Measurements from ENCODE around the gene RPS15. TPM values are rescaled to one million over a fixed set of nuclear protein-coding genes. Genes with fewer than 3 reads are reported as not detected.

RPS15 gene
- total and polyA plus RNA-seq, 2 of the 13 experiments (the other 11 are each of a cell fraction or from before 2014, with no cell fraction given): 695 to 1,411 TPM

DNA sequence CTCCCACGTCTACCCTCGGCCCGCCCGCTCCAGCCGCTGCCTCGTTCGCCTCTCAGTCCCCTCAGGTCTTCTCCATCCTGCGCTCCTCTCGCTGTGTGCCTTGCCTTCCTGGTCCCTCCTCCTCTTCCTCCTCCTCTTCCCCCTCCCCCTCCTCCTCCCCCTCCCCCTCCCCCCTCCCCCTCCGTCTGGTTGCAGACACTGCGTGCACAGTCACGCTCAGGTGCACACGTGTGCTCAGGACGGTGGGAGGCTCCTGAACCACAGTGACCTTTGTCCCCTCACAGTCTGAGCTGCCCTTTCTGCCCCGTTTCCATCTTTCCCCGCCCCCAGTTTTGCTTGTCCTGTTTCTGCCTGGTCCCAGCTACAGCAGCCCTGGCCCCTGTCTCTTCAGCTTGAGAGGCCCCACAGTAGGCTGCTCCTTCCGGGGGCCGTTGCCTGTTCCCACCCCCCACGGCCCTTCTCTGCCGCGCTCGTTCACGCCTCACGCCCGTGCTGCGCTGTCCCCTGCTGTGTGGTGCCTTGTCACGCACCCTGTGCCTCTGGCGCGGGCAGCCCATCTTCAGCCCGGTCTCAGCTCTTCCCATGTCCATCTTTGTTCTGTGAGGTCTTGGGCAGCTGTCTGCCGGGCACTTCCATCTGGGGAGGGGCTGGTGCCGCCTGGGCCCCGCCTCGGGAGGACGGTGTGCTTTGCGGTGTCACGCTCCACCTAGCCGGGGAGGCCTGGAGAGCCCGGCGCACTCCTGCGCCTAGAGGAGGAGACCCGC lies 13.8 kb upstream of the RPS15 start (continued):
- no peak for TF ChIP-seq ZNF367 (CRISPR knock-in tag; IDR thresholded peaks at IDR 0.05; ENCODE audit: borderline replicate concordance)
- no peak for TF ChIP-seq ZSCAN20 (CRISPR knock-in tag; IDR thresholded peaks at IDR 0.05; ENCODE audit: borderline replicate concordance)
- TF ChIP-seq ZNF562 (CRISPR knock-in tag; IDR thresholded peaks at IDR 0.05; ENCODE audit: borderline replicate concordance): no peak
- no peak for TF ChIP-seq ZMAT3 (CRISPR knock-in tag; conservative IDR thresholded peaks at IDR 0.05)
- peak; percentile 89 for TF ChIP-seq GABPB1 (CRISPR knock-in tag; IDR thresholded peaks at IDR 0.05)
- TF ChIP-seq ETV5 (CRISPR knock-in tag; IDR thresholded peaks at IDR 0.05; ENCODE audit: borderline replicate concordance): peak; percentile 92
- TF ChIP-seq RAD51 (IDR thresholded peaks at IDR 0.05; ENCODE audit: borderline replicate concordance): no peak
- TF ChIP-seq, protein P1, sequence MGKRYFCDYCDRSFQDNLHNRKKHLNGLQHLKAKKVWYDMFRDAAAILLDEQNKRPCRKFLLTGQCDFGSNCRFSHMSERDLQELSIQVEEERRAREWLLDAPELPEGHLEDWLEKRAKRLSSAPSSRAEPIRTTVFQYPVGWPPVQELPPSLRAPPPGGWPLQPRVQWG (CRISPR knock-in tag; IDR thresholded peaks at IDR 0.05; ENCODE audit: borderline replicate concordance, low read depth): no peak
- TF ChIP-seq, protein P2, sequence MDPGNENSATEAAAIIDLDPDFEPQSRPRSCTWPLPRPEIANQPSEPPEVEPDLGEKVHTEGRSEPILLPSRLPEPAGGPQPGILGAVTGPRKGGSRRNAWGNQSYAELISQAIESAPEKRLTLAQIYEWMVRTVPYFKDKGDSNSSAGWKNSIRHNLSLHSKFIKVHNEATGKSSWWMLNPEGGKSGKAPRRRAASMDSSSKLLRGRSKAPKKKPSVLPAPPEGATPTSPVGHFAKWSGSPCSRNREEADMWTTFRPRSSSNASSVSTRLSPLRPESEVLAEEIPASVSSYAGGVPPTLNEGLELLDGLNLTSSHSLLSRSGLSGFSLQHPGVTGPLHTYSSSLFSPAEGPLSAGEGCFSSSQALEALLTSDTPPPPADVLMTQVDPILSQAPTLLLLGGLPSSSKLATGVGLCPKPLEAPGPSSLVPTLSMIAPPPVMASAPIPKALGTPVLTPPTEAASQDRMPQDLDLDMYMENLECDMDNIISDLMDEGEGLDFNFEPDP (CRISPR knock-in tag; conservative IDR thresholded peaks at IDR 0.05): no peak
- 0 out of 2 replicates have a peak, but pooled peaks have one; percentile 23 for TF ChIP-seq DNMT1 (CRISPR knock-in tag; IDR thresholded peaks at IDR 0.05)
- TF ChIP-seq POLR2G (IDR thresholded peaks at IDR 0.05; ENCODE audit: low read depth, low read length): peak; percentile 47; the same call in 1 of the 2 replicates
- TF ChIP-seq, protein P3, sequence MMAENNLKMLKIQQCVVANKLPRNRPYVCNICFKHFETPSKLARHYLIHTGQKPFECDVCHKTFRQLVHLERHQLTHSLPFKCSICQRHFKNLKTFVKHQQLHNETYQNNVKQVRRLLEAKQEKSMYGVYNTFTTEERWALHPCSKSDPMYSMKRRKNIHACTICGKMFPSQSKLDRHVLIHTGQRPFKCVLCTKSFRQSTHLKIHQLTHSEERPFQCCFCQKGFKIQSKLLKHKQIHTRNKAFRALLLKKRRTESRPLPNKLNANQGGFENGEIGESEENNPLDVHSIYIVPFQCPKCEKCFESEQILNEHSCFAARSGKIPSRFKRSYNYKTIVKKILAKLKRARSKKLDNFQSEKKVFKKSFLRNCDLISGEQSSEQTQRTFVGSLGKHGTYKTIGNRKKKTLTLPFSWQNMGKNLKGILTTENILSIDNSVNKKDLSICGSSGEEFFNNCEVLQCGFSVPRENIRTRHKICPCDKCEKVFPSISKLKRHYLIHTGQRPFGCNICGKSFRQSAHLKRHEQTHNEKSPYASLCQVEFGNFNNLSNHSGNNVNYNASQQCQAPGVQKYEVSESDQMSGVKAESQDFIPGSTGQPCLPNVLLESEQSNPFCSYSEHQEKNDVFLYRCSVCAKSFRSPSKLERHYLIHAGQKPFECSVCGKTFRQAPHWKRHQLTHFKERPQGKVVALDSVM (CRISPR knock-in tag; IDR thresholded peaks at IDR 0.05): peak; percentile 27; the same call in 1 of the 2 replicates
- no peak for TF ChIP-seq HMG20A (CRISPR knock-in tag; IDR thresholded peaks at IDR 0.05; ENCODE audit: borderline replicate concordance)
- no peak for TF ChIP-seq SIN3B (IDR thresholded peaks at IDR 0.05; ENCODE audit: low read length)
- TF ChIP-seq ZNF382 (CRISPR knock-in tag; IDR thresholded peaks at IDR 0.05; ENCODE audit: borderline replicate concordance): no peak
